ENCODE measurements around the gene TANK.

Gene TANK

GRCh38 chr2:161170377-161170776 lies 10.1 kb downstream of the TANK start:
- no peak for TF ChIP-seq CTCF (IDR thresholded peaks at IDR 0.05; ENCODE audit: low read depth, low read length)
- H3K4me3 ChIP-seq (ENCODE audit: low read depth, low read length): no peak overlapping the region

- TF ChIP-seq CTCF (IDR thresholded peaks at IDR 0.05; ENCODE audit: low read depth, low read length): no peak
- H3K4me3 ChIP-seq (ENCODE audit: low read depth, low read length): no peak overlapping the region
These were observed 11.0 kb downstream of the TANK start for GRCh38 chr2:161170958-161171932.

- TF ChIP-seq CTCF (IDR thresholded peaks at IDR 0.05; ENCODE audit: low read depth, low read length): no peak
- H3K4me3 ChIP-seq (ENCODE audit: low read depth, low read length): no peak overlapping the region
These were observed 12.8 kb downstream of the TANK start for GRCh38 chr2:161172901-161173540.

- no peak overlapping the region for H3K4me3 ChIP-seq (ENCODE audit: low read depth, low read length)
- TF ChIP-seq CTCF (IDR thresholded peaks at IDR 0.05; ENCODE audit: low read depth, low read length): no peak
These were observed 13.4 kb downstream of the TANK start for GRCh38 chr2:161173541-161174194.

GRCh38 chr2:161177969-161178368 lies 17.7 kb downstream of the TANK start:
- no peak overlapping the region for H3K4me3 ChIP-seq (ENCODE audit: low read depth, low read length)
- TF ChIP-seq CTCF (IDR thresholded peaks at IDR 0.05; ENCODE audit: low read depth, low read length): no peak

GRCh38 chr2:161178756-161179155 lies 18.5 kb downstream of the TANK start:
- TF ChIP-seq CTCF (IDR thresholded peaks at IDR 0.05; ENCODE audit: low read depth, low read length): no peak
- no peak overlapping the region for H3K4me3 ChIP-seq (ENCODE audit: low read depth, low read length)

Data from WI38 (cell line).